Testis (tissue), 3 donors: ENCODE measurements around the gene FALEC. TPM values are rescaled to one million over a fixed set of nuclear protein-coding genes. Genes with fewer than 3 reads are reported as not detected.

Source experiments
- DNase-seq: peaks from one replicate; pipeline ENCODE4 v3.0.0-alpha.2; 2019
- H3K27ac ChIP-seq, 2 donors: fragments of 200-600 bp; sonication (generic); one replicate each; pipeline ENCODE4 v1.5.1; 2019
- H3K27me3 ChIP-seq: fragments of 200-600 bp; sonication (generic); one replicate; pipeline ENCODE4 v1.5.1; 2019
- H3K36me3 ChIP-seq: fragments of 200-600 bp; sonication (generic); one replicate; pipeline ENCODE4 v1.5.1; 2017; ENCODE audit warnings: low read depth; ENCODE audit errors: missing control alignments
- H3K4me1 ChIP-seq: fragments of 200-600 bp; sonication (generic); one replicate; pipeline ENCODE4 v1.5.1; 2019
- H3K4me3 ChIP-seq, 2 donors: fragments of 200-600 bp; sonication (generic); one replicate each; pipeline ENCODE4 v1.5.1; 2017 to 2019
- H3K9me3 ChIP-seq: fragments of 200-600 bp; sonication (generic); one replicate; pipeline ENCODE4 v1.5.1; 2017
- POLR2A ChIP-seq: fragments of 450-650 bp; IDR thresholded peaks from one replicate; pipeline ENCODE4 v1.6.1; 2017; ENCODE audit warnings: antibody characterized with exemption, mild to moderate bottlenecking, moderate library complexity
- WGBS, 2 donors: methylation state at CpG; one replicate each; pipeline ENCODE4 v1.1.5; 2018; 5-methylcytosine and 5-hydroxymethylcytosine counted together
- intact Hi-C: fragments of 100-400 bp; cut with DNase I; formaldehyde crosslinking; loops from one replicate; pipeline ENCODE4 v1.15.1; 2023; ENCODE audit warnings: low total_unique reads
- polyA plus RNA-seq: library from polyadenylated mRNA; stranded (reverse); fragments of 350-450 nt; fragmentation: Illumina TruSeq; extraction: RNeasy Lipid Tissue Mini Kit (QIAGEN cat#74804); gene quantifications from one replicate; pipeline ENCODE4 v1.2.3, GENCODE V29; 2014; ENCODE audit warnings: low read depth, low replicate concordance; ENCODE audit not compliant: insufficient read depth
- total RNA-seq, 2 donors: library from RNA; depleted of rRNA; stranded (reverse); fragments of >200 nt; gene quantifications; one replicate each; pipeline ENCODE4 v1.2.3, GENCODE V29; 2016
- TF ChIP-seq, protein P1 (sequence below), 3 experiments: fragments of 450-650 bp in 2 of 3; fragments of 200-600 bp in 1 of 3; sonication (generic) in 1 of 3; IDR thresholded peaks; one replicate each; pipeline ENCODE4 v1.5.1; 2016 to 2019; ENCODE audit warnings: antibody characterized with exemption in 3 of 3, mild to moderate bottlenecking in 2 of 3, moderate library complexity in 1 of 3

Gene FALEC
- total and polyA plus RNA-seq, 3 donors from 2014 or later = 1.3 TPM; not detected in 2

DNA sequence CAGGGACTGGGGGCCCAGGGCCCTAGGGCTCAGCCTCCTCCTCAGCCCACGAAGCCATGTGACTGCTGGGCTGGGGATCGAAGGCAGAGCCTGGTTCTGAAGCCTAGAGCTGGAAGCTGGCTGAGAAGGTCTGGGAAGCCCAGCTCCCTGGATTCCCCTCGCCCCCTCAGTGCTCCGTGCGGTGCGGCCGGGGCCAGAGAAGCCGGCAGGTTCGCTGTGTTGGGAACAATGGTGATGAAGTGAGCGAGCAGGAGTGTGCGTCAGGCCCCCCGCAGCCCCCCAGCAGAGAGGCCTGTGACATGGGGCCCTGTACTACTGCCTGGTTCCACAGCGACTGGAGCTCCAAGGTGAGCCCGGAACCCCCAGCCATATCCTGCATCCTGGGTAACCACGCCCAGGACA is 42.8 kb downstream of the FALEC start:
- WGBS, 2 donors = 57 to 77% methylated on average over 6 to 15 of the region's 15 CpGs
- no peaks in the 10 kb centered on the region for H3K9me3 ChIP-seq
- peak overlapping the region; percentile 36 to 97 for H3K27ac ChIP-seq
- no peak for TF ChIP-seq POLR2A
- TF ChIP-seq, protein P1, sequence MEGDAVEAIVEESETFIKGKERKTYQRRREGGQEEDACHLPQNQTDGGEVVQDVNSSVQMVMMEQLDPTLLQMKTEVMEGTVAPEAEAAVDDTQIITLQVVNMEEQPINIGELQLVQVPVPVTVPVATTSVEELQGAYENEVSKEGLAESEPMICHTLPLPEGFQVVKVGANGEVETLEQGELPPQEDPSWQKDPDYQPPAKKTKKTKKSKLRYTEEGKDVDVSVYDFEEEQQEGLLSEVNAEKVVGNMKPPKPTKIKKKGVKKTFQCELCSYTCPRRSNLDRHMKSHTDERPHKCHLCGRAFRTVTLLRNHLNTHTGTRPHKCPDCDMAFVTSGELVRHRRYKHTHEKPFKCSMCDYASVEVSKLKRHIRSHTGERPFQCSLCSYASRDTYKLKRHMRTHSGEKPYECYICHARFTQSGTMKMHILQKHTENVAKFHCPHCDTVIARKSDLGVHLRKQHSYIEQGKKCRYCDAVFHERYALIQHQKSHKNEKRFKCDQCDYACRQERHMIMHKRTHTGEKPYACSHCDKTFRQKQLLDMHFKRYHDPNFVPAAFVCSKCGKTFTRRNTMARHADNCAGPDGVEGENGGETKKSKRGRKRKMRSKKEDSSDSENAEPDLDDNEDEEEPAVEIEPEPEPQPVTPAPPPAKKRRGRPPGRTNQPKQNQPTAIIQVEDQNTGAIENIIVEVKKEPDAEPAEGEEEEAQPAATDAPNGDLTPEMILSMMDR (IDR thresholded peaks at IDR 0.05) = no peak
- H3K36me3 ChIP-seq = no peaks in the 10 kb centered on the region
- no peak for DNase-seq
- no peaks in the 10 kb centered on the region for H3K27me3 ChIP-seq
- H3K4me3 ChIP-seq = no peak overlapping the region
- H3K4me1 ChIP-seq = peaks cover 35% of the 10 kb centered on the region
- intact Hi-C loops = loop anchor here (10.0 kb wide), 1 partner anchor 94 kb away; no protein-coding TSS in a partner anchor

DNA sequence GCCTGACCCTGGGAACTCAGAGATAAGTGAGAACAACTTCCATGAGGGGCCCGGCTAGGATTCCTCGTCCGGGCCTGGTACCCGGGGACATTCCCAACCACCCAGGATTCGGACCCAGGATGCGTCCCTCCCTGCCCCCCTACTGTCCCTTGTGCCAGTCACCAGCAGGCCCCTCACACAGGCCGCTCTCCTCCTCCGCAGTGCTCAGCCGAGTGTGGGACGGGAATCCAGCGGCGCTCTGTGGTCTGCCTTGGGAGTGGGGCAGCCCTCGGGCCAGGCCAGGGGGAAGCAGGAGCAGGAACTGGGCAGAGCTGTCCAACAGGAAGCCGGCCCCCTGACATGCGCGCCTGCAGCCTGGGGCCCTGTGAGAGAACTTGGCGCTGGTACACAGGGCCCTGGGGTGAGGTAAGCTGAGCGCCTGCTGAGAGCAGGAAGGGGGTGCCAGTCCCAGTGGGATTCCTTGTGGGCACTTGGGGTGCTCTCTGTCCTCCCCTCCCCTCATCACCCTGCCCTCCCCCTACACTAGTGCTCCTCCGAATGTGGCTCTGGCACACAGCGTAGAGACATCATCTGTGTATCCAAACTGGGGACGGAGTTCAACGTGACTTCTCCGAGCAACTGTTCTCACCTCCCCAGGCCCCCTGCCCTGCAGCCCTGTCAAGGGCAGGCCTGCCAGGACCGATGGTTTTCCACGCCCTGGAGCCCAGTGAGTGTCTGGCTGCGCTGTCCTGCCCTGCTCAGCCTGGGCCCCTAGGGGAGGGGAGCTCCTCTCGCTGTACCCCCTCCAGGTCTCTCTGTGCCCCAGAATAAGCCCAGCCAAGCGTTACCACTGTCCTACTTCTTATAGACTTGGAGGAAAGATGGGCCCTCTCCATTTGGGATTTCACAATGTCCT is 43.5 kb downstream of the FALEC start:
- H3K9me3 ChIP-seq = no peaks in the 10 kb centered on the region
- H3K36me3 ChIP-seq = no peaks in the 10 kb centered on the region
- H3K4me1 ChIP-seq = peaks cover 41% of the 10 kb centered on the region
- TF ChIP-seq, protein P1 (IDR thresholded peaks at IDR 0.05) = no peak
- no peak for TF ChIP-seq POLR2A
- intact Hi-C loops = loop anchor here (10.0 kb wide), 1 partner anchor 94 kb away; no protein-coding TSS in a partner anchor
- peak overlapping the region; percentile 36 to 97 for H3K27ac ChIP-seq
- DNase-seq = peak; percentile 54
- no peaks in the 10 kb centered on the region for H3K27me3 ChIP-seq
- WGBS, 2 donors = 66 to 67% methylated on average over 17 to 28 of the region's 28 CpGs
- H3K4me3 ChIP-seq = no peak overlapping the region

DNA sequence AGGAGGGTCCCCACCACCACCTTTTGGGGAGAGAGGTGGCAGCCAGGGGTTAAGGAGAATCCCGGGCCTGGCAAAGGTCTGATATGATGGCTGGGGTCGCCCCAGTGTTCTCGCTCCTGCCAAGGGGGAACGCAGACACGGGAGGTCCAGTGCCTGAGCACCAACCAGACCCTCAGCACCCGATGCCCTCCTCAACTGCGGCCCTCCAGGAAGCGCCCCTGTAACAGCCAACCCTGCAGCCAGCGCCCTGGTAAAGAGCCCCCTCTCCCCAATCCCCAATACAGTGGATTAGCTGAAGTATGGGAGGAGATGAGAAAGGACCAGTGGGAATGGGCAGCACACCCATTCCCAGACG is 44.1 kb downstream of the FALEC start:
- TF ChIP-seq, protein P1 (IDR thresholded peaks at IDR 0.05) = no peak
- TF ChIP-seq POLR2A = no peak
- Histone ChIP-seq H3K4me1 (peaks cover 47% of the 10 kb centered on the region), H3K4me3 (no peak overlapping the region), H3K36me3 (no peaks in the 10 kb centered on the region), H3K9me3 (no peaks in the 10 kb centered on the region), H3K27me3 (no peaks in the 10 kb centered on the region), H3K27ac (peak overlapping the region; percentile 97 to 99)
- WGBS, 2 donors = 68% methylated on average over 10 of the region's 10 CpGs; no CpG with 5 or more reads in 1 of the 2 donors
- no peak for DNase-seq
- intact Hi-C loops = loop anchor here (5.0 to 10.0 kb wide), 2 partner anchors 63 to 95 kb away; no protein-coding TSS in a partner anchor

DNA sequence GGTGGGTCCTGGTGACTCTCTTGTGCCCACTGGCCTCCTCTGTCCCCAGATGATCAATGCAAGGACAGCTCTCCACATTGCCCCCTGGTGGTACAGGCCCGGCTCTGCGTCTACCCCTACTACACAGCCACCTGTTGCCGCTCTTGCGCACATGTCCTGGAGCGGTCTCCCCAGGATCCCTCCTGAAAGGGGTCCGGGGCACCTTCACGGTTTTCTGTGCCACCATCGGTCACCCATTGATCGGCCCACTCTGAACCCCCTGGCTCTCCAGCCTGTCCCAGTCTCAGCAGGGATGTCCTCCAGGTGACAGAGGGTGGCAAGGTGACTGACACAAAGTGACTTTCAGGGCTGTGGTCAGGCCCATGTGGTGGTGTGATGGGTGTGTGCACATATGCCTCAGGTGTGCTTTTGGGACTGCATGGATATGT is 44.5 kb downstream of the FALEC start:
- Histone ChIP-seq H3K4me3 (no peak overlapping the region), H3K27me3 (no peaks in the 10 kb centered on the region), H3K27ac (peak overlapping the region; percentile 97 to 99), H3K4me1 (peaks cover 51% of the 10 kb centered on the region), H3K9me3 (no peaks in the 10 kb centered on the region), H3K36me3 (no peaks in the 10 kb centered on the region)
- intact Hi-C loops = loop anchor here (5.0 kb wide), 1 partner anchor 62 kb away; no protein-coding TSS in a partner anchor
- peak; percentile 85 for DNase-seq
- no peak for TF ChIP-seq POLR2A
- TF ChIP-seq, protein P1 (IDR thresholded peaks at IDR 0.05) = peak; percentile 85 to 91 (median 85)
- 57 to 71% methylated on average over 5 to 8 of the region's 9 CpGs for WGBS, 2 donors
